ENCODE measurements around the gene HECW1.

The HECW1 gene

DNA sequence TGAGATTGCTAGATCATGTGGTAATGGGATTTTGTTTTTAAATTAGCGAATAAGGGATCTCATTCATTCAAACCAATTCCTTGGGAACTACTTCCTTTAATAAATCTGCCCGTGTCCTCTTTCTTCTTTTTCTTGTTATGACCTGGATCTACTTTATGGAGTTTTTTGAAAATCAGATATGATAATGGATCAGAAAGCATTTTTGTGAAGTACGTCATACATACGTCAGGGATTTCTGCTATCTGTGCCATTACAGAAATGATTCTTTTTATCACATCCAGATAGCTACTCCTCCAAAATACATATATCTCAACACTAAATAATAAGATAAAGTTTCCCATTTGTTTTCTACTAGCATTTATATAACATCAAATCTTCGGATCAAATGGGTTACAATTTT is 430.3 kb downstream of the HECW1 start:
- CTCF ChIA-PET: no interaction called here
- H3K4me3 ChIP-seq (ENCODE audit: low read depth, low read length): no peak overlapping the region
- TF ChIP-seq CTCF (IDR thresholded peaks at IDR 0.05; ENCODE audit: insufficient read depth, low read length, missing control alignments): no peak
- POLR2A ChIA-PET: no interaction called here
- DNase-seq (ENCODE audit: low read depth, low spot score): no peak

DNA sequence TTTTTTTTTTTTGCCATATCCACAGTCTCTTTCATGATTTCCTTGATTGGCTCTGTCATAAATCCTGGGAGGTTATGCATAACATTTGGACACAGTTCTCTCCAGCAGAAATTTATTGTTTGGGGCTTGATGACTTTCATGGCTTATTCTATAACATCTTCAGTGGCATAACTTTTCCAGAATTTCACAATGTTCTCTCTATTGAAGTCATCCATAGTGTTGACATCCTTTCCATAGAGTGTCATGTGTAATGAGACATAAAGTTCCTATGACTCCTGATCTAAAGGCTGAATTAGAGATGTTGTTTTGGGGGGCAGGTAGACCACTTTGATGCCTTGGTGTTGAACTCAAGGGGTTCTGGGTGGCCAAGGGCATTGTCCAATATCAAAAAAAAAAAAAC is 433.8 kb downstream of the HECW1 start:
- no peak for DNase-seq (ENCODE audit: low read depth, low spot score)
- POLR2A ChIA-PET: no interaction called here
- CTCF ChIA-PET: interaction anchor here (1.5 kb wide), 1 partner anchor 36 kb away, joined by 5 read pairs; the partner anchor contains the start of gene STK17A
- TF ChIP-seq CTCF (IDR thresholded peaks at IDR 0.05; ENCODE audit: insufficient read depth, low read length, missing control alignments): no peak
- H3K4me3 ChIP-seq (ENCODE audit: low read depth, low read length): no peak overlapping the region

- TF ChIP-seq CTCF (IDR thresholded peaks at IDR 0.05; ENCODE audit: insufficient read depth, low read length, missing control alignments): no peak
- CTCF ChIA-PET: no interaction called here
- no peak overlapping the region for H3K4me3 ChIP-seq (ENCODE audit: low read depth, low read length)
- POLR2A ChIA-PET: no interaction called here
- DNase-seq (ENCODE audit: low read depth, low spot score): no peak
Observed at GRCh38 chr7:43550427-43550826, 438.0 kb downstream of the HECW1 start.

DNA sequence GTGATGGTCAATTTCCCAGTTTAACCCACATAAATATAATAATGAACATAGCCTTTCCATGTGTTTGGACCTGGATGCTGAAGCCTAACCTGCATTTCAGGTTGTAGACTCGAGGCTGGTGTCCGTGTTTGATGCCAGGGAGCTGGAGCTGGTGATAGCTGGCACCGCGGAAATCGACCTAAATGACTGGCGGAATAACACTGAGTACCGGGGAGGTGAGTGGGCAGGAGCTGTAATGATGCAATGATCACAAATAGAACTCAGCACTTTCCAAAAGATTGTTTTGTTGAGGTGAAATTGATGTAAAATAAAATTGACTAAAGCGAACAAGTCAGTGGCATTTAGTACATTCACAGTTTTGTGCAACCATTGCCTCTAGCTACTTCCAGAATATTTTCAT is 439.7 kb downstream of the HECW1 start:
- no peak for TF ChIP-seq CTCF (IDR thresholded peaks at IDR 0.05; ENCODE audit: insufficient read depth, low read length, missing control alignments)
- H3K4me3 ChIP-seq (ENCODE audit: low read depth, low read length): no peak overlapping the region
- DNase-seq (ENCODE audit: low read depth, low spot score): no peak
- ChIA-PET POLR2A (interaction anchor here (0.6 kb wide), 1 partner anchor 21 kb away, joined by 3 read pairs; no protein-coding TSS in a partner anchor), CTCF (interaction anchor here (1.1 to 1.8 kb wide), 2 partner anchors 31 to 169 kb away, joined by 3 to 4 read pairs; partner anchors contain the start of gene STK17A)

DNA sequence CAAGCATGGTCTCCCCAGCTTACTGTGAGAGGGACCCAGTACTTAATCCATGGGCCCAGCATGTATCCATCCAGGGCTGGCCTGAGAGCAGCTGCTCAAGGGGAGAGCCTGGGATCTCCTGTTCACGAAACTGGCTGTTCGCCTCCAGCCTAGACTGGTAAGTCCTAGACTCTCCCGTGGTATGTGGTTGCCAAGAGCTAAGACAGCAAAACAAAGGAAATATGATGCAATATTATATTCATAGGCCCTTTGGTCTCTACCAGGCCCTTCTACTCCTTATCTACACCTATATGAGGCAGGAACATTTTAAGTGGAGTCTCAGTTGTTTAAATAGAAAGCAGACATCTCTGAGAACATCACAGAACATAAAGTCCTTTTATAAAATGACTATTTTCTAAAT is 441.6 kb downstream of the HECW1 start:
- DNase-seq (ENCODE audit: low read depth, low spot score): no peak
- CTCF ChIA-PET: no interaction called here
- no peak overlapping the region for H3K4me3 ChIP-seq (ENCODE audit: low read depth, low read length)
- no peak for TF ChIP-seq CTCF (IDR thresholded peaks at IDR 0.05; ENCODE audit: insufficient read depth, low read length, missing control alignments)
- POLR2A ChIA-PET: no interaction called here

- TF ChIP-seq CTCF (IDR thresholded peaks at IDR 0.05; ENCODE audit: insufficient read depth, low read length, missing control alignments): no peak
- no peak for DNase-seq (ENCODE audit: low read depth, low spot score)
- ChIA-PET CTCF (no interaction called here), POLR2A (no interaction called here)
- H3K4me3 ChIP-seq (ENCODE audit: low read depth, low read length): no peak overlapping the region
Observed at GRCh38 chr7:43554423-43554822, 442.0 kb downstream of the HECW1 start.
